HG02759 (cell line): ENCODE data around the gene FYCO1.
"Not testable (repeated sequence)": the region's sequence is repeated elsewhere in the genome, so short reads cannot be mapped to it uniquely, and the experiment has no call there.

Experiments used
- ATAC-seq: cut with Tn5 transposase; IDR thresholded peaks from one replicate; pipeline ENCODE4 v1.9.1; 2021; ENCODE audit warnings: mild to moderate bottlenecking, moderate library complexity; ENCODE audit not compliant: unreplicated experiment

The FYCO1 gene

GRCh38 chr3:46012246-46012645, 16.6 kb upstream of the FYCO1 start:
- no peak for ATAC-seq

- ATAC-seq, result no peak
These were observed 15.0 kb upstream of the FYCO1 start for GRCh38 chr3:46010519-46011113.

- ATAC-seq, result no peak
These were observed 12.4 kb upstream of the FYCO1 start for GRCh38 chr3:46008058-46008457.

GRCh38 chr3:46007280-46007679, 11.7 kb upstream of the FYCO1 start:
- no peak for ATAC-seq

GRCh38 chr3:46006238-46007032, 10.8 kb upstream of the FYCO1 start:
- no peak for ATAC-seq

GRCh38 chr3:46003706-46004105, 8.1 kb upstream of the FYCO1 start:
- not testable (repeated sequence) for ATAC-seq

- no peak for ATAC-seq
These were observed 5.6 kb upstream of the FYCO1 start for GRCh38 chr3:46001178-46001577.

GRCh38 chr3:45997942-45998341, 2.3 kb upstream of the FYCO1 start:
- ATAC-seq, result no peak

- not testable (repeated sequence) for ATAC-seq
These were observed 1.9 kb upstream of the FYCO1 start for GRCh38 chr3:45997499-45997898.

- ATAC-seq, result peak; percentile 4
These were observed 997 bp downstream of the FYCO1 start for GRCh38 chr3:45994419-45995235.

GRCh38 chr3:45993421-45994027, 2.1 kb downstream of the FYCO1 start:
- no peak for ATAC-seq

GRCh38 chr3:45992821-45993221, 2.8 kb downstream of the FYCO1 start:
- no peak for ATAC-seq

- no peak for ATAC-seq
These were observed 3.4 kb downstream of the FYCO1 start for GRCh38 chr3:45992133-45992729.

GRCh38 chr3:45991341-45991740, 4.3 kb downstream of the FYCO1 start:
- no peak for ATAC-seq

- ATAC-seq, result no peak
These were observed 5.4 kb downstream of the FYCO1 start for GRCh38 chr3:45990181-45990580.

- ATAC-seq, result no peak
These were observed 6.8 kb downstream of the FYCO1 start for GRCh38 chr3:45988804-45989203.

GRCh38 chr3:45988362-45988761, 7.3 kb downstream of the FYCO1 start:
- no peak for ATAC-seq

- ATAC-seq, result no peak
These were observed 8.0 kb downstream of the FYCO1 start for GRCh38 chr3:45987368-45988291.

- no peak for ATAC-seq
These were observed 9.2 kb downstream of the FYCO1 start for GRCh38 chr3:45986303-45986982.
